MM.1S (cell line): ENCODE measurements around the gene ZDHHC22.

Experiments
- DNase-seq: peaks from one replicate; pipeline ENCODE4 v3.0.0-alpha.2; 2015
- H2AFZ ChIP-seq: fragments of 300-600 bp; sonication (generic); 2 replicates; pipeline ENCODE4 v1.6.0; 2016; ENCODE audit warnings: antibody characterized with exemption, low read length
- H3F3A ChIP-seq: fragments of 300-600 bp; sonication (generic); 2 replicates; pipeline ENCODE4 v1.6.1; 2016; ENCODE audit warnings: mild to moderate bottlenecking, antibody characterized with exemption, low read length, moderate library complexity, mixed read lengths; ENCODE audit not compliant: insufficient read depth
- H3K27ac ChIP-seq: fragments of 300-600 bp; sonication (generic); 2 replicates; pipeline ENCODE4 v1.5.1; 2016; ENCODE audit warnings: mild to moderate bottlenecking, low read length
- H3K27me3 ChIP-seq: fragments of 300-600 bp; sonication (generic); replicated peaks from 2 replicates; pipeline ENCODE4 v1.6.0; 2016; ENCODE audit warnings: low read length; ENCODE audit not compliant: insufficient read depth
- H3K36me3 ChIP-seq: fragments of 300-600 bp; sonication (generic); replicated peaks from 2 replicates; pipeline ENCODE4 v1.6.1; 2016; ENCODE audit warnings: mild to moderate bottlenecking, low read length, mixed read lengths; ENCODE audit not compliant: insufficient read depth
- H3K4me1 ChIP-seq: fragments of 300-600 bp; sonication (generic); 2 replicates; pipeline ENCODE4 v1.6.1; 2016; ENCODE audit warnings: low read length, mixed read lengths
- H3K4me2 ChIP-seq: fragments of 300-600 bp; sonication (generic); 2 replicates; pipeline ENCODE4 v1.6.0; 2016; ENCODE audit warnings: low read depth, low read length
- H3K4me3 ChIP-seq: fragments of 300-600 bp; sonication (generic); 2 replicates; pipeline ENCODE4 v1.5.1; 2016; ENCODE audit warnings: low read length, mixed read lengths
- H3K79me2 ChIP-seq: fragments of 300-600 bp; sonication (generic); 2 replicates; pipeline ENCODE4 v1.6.1; 2016; ENCODE audit warnings: mixed run types, low read length, mixed read lengths
- H3K9ac ChIP-seq: fragments of 300-600 bp; sonication (generic); 2 replicates; pipeline ENCODE4 v1.6.1; 2016; ENCODE audit warnings: low read length, mixed read lengths
- H3K9me2 ChIP-seq: fragments of 300-600 bp; sonication (generic); replicated peaks from 2 replicates; pipeline ENCODE4 v1.6.1; 2016; ENCODE audit warnings: mild to moderate bottlenecking, low read length, mixed read lengths; ENCODE audit not compliant: insufficient read depth
- H3K9me3 ChIP-seq: fragments of 300-600 bp; sonication (generic); replicated peaks from 2 replicates; pipeline ENCODE4 v1.6.1; 2016; ENCODE audit warnings: mild to moderate bottlenecking, low read length, mixed read lengths; ENCODE audit not compliant: insufficient read depth
- H4K20me1 ChIP-seq: fragments of 300-600 bp; sonication (generic); 2 replicates; pipeline ENCODE4 v1.6.1; 2016; ENCODE audit warnings: mild to moderate bottlenecking, low read length, moderate library complexity, mixed read lengths; ENCODE audit not compliant: insufficient read depth
- CTCF ChIP-seq: fragments of 300-600 bp; sonication (generic); IDR thresholded peaks from 2 replicates; pipeline ENCODE4 v1.5.1; 2016; ENCODE audit warnings: antibody characterized with exemption, low read length, mixed read lengths
- EZH2 ChIP-seq: fragments of 300-600 bp; sonication (generic); optimal IDR thresholded peaks from 2 replicates; pipeline ENCODE3; 2017; ENCODE audit warnings: low read depth, mild to moderate bottlenecking, antibody characterized with exemption, low read length, mixed read lengths
- EZH2phosphoT487 ChIP-seq: fragments of 300-600 bp; sonication (generic); IDR thresholded peaks from 2 replicates; pipeline ENCODE4 v1.6.1; 2018; ENCODE audit warnings: antibody characterized with exemption, low read length

ZDHHC22 gene

GRCh38 chr14:77151918-77152588 lies 10.5 kb upstream of the ZDHHC22 start:
- H3F3A ChIP-seq: no peaks in the 10 kb centered on the region
- TF ChIP-seq EZH2 (no peak), CTCF (no peak; the same call in 1 of the 2 replicates), EZH2phosphoT487 (no peak)
- DNase-seq: peak; percentile 31
- no peaks in the 10 kb centered on the region for H3K9me3 ChIP-seq
- H3K4me1 ChIP-seq: no peaks in the 10 kb centered on the region
- no peak overlapping the region for H3K9ac ChIP-seq
- no peaks in the 10 kb centered on the region for H3K36me3 ChIP-seq
- H3K79me2 ChIP-seq: no peaks in the 10 kb centered on the region
- no peak overlapping the region for H2AFZ ChIP-seq
- H3K27me3 ChIP-seq: no peaks in the 10 kb centered on the region
- H3K9me2 ChIP-seq: no peaks in the 10 kb centered on the region
- H3K4me3 ChIP-seq: no peak overlapping the region
- no peak overlapping the region for H3K4me2 ChIP-seq
- no peaks in the 10 kb centered on the region for H4K20me1 ChIP-seq
- no peak overlapping the region for H3K27ac ChIP-seq

GRCh38 chr14:77151245-77151644 lies 9.7 kb upstream of the ZDHHC22 start:
- H3K36me3 ChIP-seq: no peaks in the 10 kb centered on the region
- H3K27ac ChIP-seq: no peak overlapping the region
- TF ChIP-seq CTCF: peak; percentile 35
- no peak for TF ChIP-seq EZH2phosphoT487
- no peak overlapping the region for H3K4me2 ChIP-seq
- H3K4me1 ChIP-seq: no peaks in the 10 kb centered on the region
- H3K27me3 ChIP-seq: no peaks in the 10 kb centered on the region
- H3K9me3 ChIP-seq: no peaks in the 10 kb centered on the region
- H3F3A ChIP-seq: no peaks in the 10 kb centered on the region
- DNase-seq: no peak
- no peak overlapping the region for H2AFZ ChIP-seq
- H4K20me1 ChIP-seq: no peaks in the 10 kb centered on the region
- H3K4me3 ChIP-seq: no peak overlapping the region
- no peaks in the 10 kb centered on the region for H3K9me2 ChIP-seq
- H3K9ac ChIP-seq: no peak overlapping the region
- no peaks in the 10 kb centered on the region for H3K79me2 ChIP-seq

GRCh38 chr14:77148510-77149231 lies 7.1 kb upstream of the ZDHHC22 start:
- Histone ChIP-seq H3K36me3 (no peaks in the 10 kb centered on the region), H4K20me1 (no peaks in the 10 kb centered on the region), H3K27me3 (no peaks in the 10 kb centered on the region), H3K9me3 (no peaks in the 10 kb centered on the region), H3K4me1 (no peaks in the 10 kb centered on the region), H3K79me2 (no peaks in the 10 kb centered on the region), H3K4me2 (no peak overlapping the region), H3K27ac (no peak overlapping the region), H3K9me2 (no peaks in the 10 kb centered on the region), H3K9ac (no peak overlapping the region), H2AFZ (no peak overlapping the region), H3K4me3 (no peak overlapping the region), H3F3A (no peaks in the 10 kb centered on the region)
- TF ChIP-seq EZH2phosphoT487 (no peak), EZH2 (no peak), CTCF (no peak)
- no peak for DNase-seq
